Measurements from ENCODE around the gene TMED1. TPM values are rescaled to one million over a fixed set of nuclear protein-coding genes. Genes with fewer than 3 reads are reported as not detected.
"Not testable (repeated sequence)": the region's sequence is repeated elsewhere in the genome, so short reads cannot be mapped to it uniquely, and the experiment has no call there.

TMED1 gene
- total and polyA plus RNA-seq, 10 donors = 13.1 to 30.5 (median 19.3) TPM

- Histone ChIP-seq H3K4me1 (peaks cover 0 to 33% (median 11%) of the 10 kb centered on the region in 6 donors), H3K27ac (no peak overlapping the region), H3K36me3 (peaks cover 0 to 27% (median 0%) of the 10 kb centered on the region in 6 donors), H3K27me3 (replicated peaks in 1 of 7) (no peaks in the 10 kb centered on the region), H3K9me3 (no peaks in the 10 kb centered on the region), H3K4me3 (no peak overlapping the region)
- no peak for DNase-seq
- TF ChIP-seq POLR2A (IDR thresholded peaks at IDR 0.05) (no peak), CTCF (IDR thresholded peaks at IDR 0.05 in 8 of 11, conservative IDR thresholded peaks at IDR 0.05 in 3 of 11) (no peak), POLR2AphosphoS5 (IDR thresholded peaks at IDR 0.05) (no peak)
- intact Hi-C loops (cut with DNase I; ENCODE audit: low total_unique reads) = loop anchor here (5.0 kb wide), 1 partner anchor 145 kb away; the partner anchor contains the start of gene DNM2
- 84 to 93% (median 88%) methylated on average over 6 of the region's 6 CpGs for WGBS, 5 donors
Observed at GRCh38 chr19:10862561-10863106, 26.6 kb upstream of the TMED1 start.

GRCh38 chr19:10861103-10861651 is 25.2 kb upstream of the TMED1 start:
- WGBS, 5 donors = 55 to 76% (median 62%) methylated on average over 7 of the region's 7 CpGs
- intact Hi-C loops (cut with DNase I; ENCODE audit: low total_unique reads) = loop anchor here (5.0 kb wide), 1 partner anchor 144 kb away; the partner anchor contains the start of gene DNM2
- DNase-seq = no peak

GRCh38 chr19:10858204-10858828 is 22.3 kb upstream of the TMED1 start:
- intact Hi-C loops (cut with DNase I; ENCODE audit: low total_unique reads) = no loop called here
- no peak for DNase-seq
- TF ChIP-seq POLR2AphosphoS5 (IDR thresholded peaks at IDR 0.05) = no peak
- TF ChIP-seq CTCF (IDR thresholded peaks at IDR 0.05 in 8 of 11, conservative IDR thresholded peaks at IDR 0.05 in 3 of 11) = peak in 10 of 11 experiments; percentile 20 to 66 (median 56)
- no peak for TF ChIP-seq POLR2A (IDR thresholded peaks at IDR 0.05)
- Histone ChIP-seq H3K4me3 (no peak overlapping the region), H3K9me3 (no peaks in the 10 kb centered on the region), H3K36me3 (peaks cover 0 to 52% (median 0%) of the 10 kb centered on the region in 6 donors), H3K27me3 (replicated peaks in 1 of 7) (no peaks in the 10 kb centered on the region), H3K27ac (no peak overlapping the region), H3K4me1 (peaks cover 0 to 15% (median 0%) of the 10 kb centered on the region in 6 donors)
- WGBS, 5 donors = 45 to 70% (median 58%) methylated on average over 4 of the region's 4 CpGs

More at GRCh38 chr19:10861103-10861651, 25.2 kb upstream of the TMED1 start:
- Histone ChIP-seq H3K4me3 (no peak overlapping the region), H3K4me1 (peaks cover 0 to 28% (median 11%) of the 10 kb centered on the region in 6 donors), H3K27me3 (replicated peaks in 1 of 7) (no peaks in the 10 kb centered on the region), H3K9me3 (no peaks in the 10 kb centered on the region), H3K36me3 (peaks cover 0 to 42% (median 0%) of the 10 kb centered on the region in 6 donors), H3K27ac (peak overlapping the region in 4 of 8 donors; percentile 9 to 51 (median 44))
- TF ChIP-seq POLR2A (IDR thresholded peaks at IDR 0.05) = no peak
- TF ChIP-seq CTCF (IDR thresholded peaks at IDR 0.05 in 8 of 11, conservative IDR thresholded peaks at IDR 0.05 in 3 of 11) = peak in 9 of 11 experiments; percentile 7 to 68 (median 53)
- peak in 1 of 3 donors; percentile 10 for TF ChIP-seq POLR2AphosphoS5 (IDR thresholded peaks at IDR 0.05)

GRCh38 chr19:10856899-10857298 is 20.9 kb upstream of the TMED1 start:
- Histone ChIP-seq H3K36me3 (peaks cover 0 to 64% (median 0%) of the 10 kb centered on the region in 6 donors), H3K4me1 (peaks cover 0 to 15% (median 0%) of the 10 kb centered on the region in 6 donors)
- H3K9me3 ChIP-seq; DNase-seq; intact Hi-C loops (cut with DNase I; ENCODE audit: low total_unique reads); H3K4me3 ChIP-seq; H3K27ac ChIP-seq; H3K27me3 ChIP-seq (replicated peaks in 1 of 7): not testable (repeated sequence)
- WGBS, 5 donors = 94 to 100% (median 100%) methylated on average over 1 of the region's 1 CpG
